Activated naive CD8-positive, alpha-beta T cell treated with anti-CD3 and anti-CD28 coated beads for 36 hours (primary cell): ENCODE data around the gene PRCD. TPM values are rescaled to one million over a fixed set of nuclear protein-coding genes. Genes with fewer than 3 reads are reported as not detected.

Experiments used
- DNase-seq: peaks from one replicate; pipeline ENCODE4 v3.0.0; 2021
- H3K27ac Mint-ChIP-seq: one replicate; pipeline ENCODE4 v1.8.0; 2022; ENCODE audit warnings: mild to moderate bottlenecking, moderate library complexity, mixed read lengths
- H3K27me3 Mint-ChIP-seq: one replicate; pipeline ENCODE4 v1.8.0; 2022; ENCODE audit warnings: mild to moderate bottlenecking, mixed read lengths
- H3K36me3 Mint-ChIP-seq: one replicate; pipeline ENCODE4 v1.8.0; 2021; ENCODE audit warnings: mild to moderate bottlenecking, mixed read lengths
- H3K4me1 Mint-ChIP-seq: one replicate; pipeline ENCODE4 v1.8.0; 2021; ENCODE audit warnings: mixed read lengths
- H3K4me3 Mint-ChIP-seq: one replicate; pipeline ENCODE4 v1.8.0; 2022; ENCODE audit warnings: mild to moderate bottlenecking, moderate library complexity, mixed read lengths
- H3K9me3 Mint-ChIP-seq: one replicate; pipeline ENCODE4 v1.8.0; 2022; ENCODE audit warnings: mixed read lengths
- total RNA-seq, 2 experiments: library from RNA; stranded (reverse); gene quantifications; one replicate each; pipeline ENCODE4 v1.2.3, GENCODE V29; 2021

Gene PRCD
- total RNA-seq, 2 experiments from 2014 or later = 0.36 to 0.66 TPM

GRCh38 chr17:76588182-76588581 lies 48.3 kb downstream of the PRCD start:
- peaks cover 4% of the 10 kb centered on the region for H3K4me1 Mint-ChIP-seq
- peaks cover 64% of the 10 kb centered on the region for H3K27me3 Mint-ChIP-seq
- no peak overlapping the region for H3K27ac Mint-ChIP-seq
- H3K4me3 Mint-ChIP-seq = no peak overlapping the region
- no peaks in the 10 kb centered on the region for H3K36me3 Mint-ChIP-seq
- H3K9me3 Mint-ChIP-seq = no peaks in the 10 kb centered on the region
- no peak for DNase-seq

GRCh38 chr17:76593384-76593826 lies 53.6 kb downstream of the PRCD start:
- Mint-ChIP-seq H3K36me3 (no peaks in the 10 kb centered on the region), H3K27me3 (peaks cover 30% of the 10 kb centered on the region), H3K4me1 (no peaks in the 10 kb centered on the region), H3K4me3 (no peak overlapping the region), H3K27ac (no peak overlapping the region), H3K9me3 (no peaks in the 10 kb centered on the region)
- no peak for DNase-seq

- Mint-ChIP-seq H3K27ac (no peak overlapping the region), H3K36me3 (no peaks in the 10 kb centered on the region), H3K9me3 (no peaks in the 10 kb centered on the region), H3K27me3 (peaks cover 28% of the 10 kb centered on the region), H3K4me1 (no peaks in the 10 kb centered on the region), H3K4me3 (no peak overlapping the region)
- DNase-seq = no peak
Observed at GRCh38 chr17:76593959-76594358, 54.1 kb downstream of the PRCD start.

- no peaks in the 10 kb centered on the region for H3K9me3 Mint-ChIP-seq
- peaks cover 21% of the 10 kb centered on the region for H3K27me3 Mint-ChIP-seq
- no peak overlapping the region for H3K27ac Mint-ChIP-seq
- H3K36me3 Mint-ChIP-seq = no peaks in the 10 kb centered on the region
- no peaks in the 10 kb centered on the region for H3K4me1 Mint-ChIP-seq
- no peak for DNase-seq
- no peak overlapping the region for H3K4me3 Mint-ChIP-seq
Observed at GRCh38 chr17:76594690-76595089, 54.8 kb downstream of the PRCD start.

Other genes with a start within 250 kb of the PRCD start
- gene QRICH2, start 231.8 kb upstream of the PRCD start, total RNA-seq = 1 to 10 TPM in 1 of 2 experiments, under 1 TPM in 1; 0.87 to 1.6 TPM
- gene PRPSAP1, start 186.1 kb upstream of the PRCD start, total RNA-seq = 10 to 100 TPM; 30.9 to 31.3 TPM
- 10 to 100 TPM; 10.9 to 12.0 TPM for gene SPHK1, start 155.4 kb upstream of the PRCD start, total RNA-seq
- gene UBE2O, start 86.9 kb upstream of the PRCD start, total RNA-seq = 10 to 100 TPM; 37.7 to 38.4 TPM
- gene AANAT, start 72.4 kb upstream of the PRCD start, total RNA-seq = under 1 TPM in 1 of 2 experiments, not detected in 1; 0.36 TPM
- gene RHBDF2, start 38.6 kb upstream of the PRCD start, total RNA-seq = 10 to 100 TPM; 20.7 to 22.2 TPM
- gene CYGB, start 2.3 kb upstream of the PRCD start, total RNA-seq = under 1 TPM; 0.33 to 0.62 TPM
- gene ST6GALNAC2, start 45.8 kb downstream of the PRCD start, total RNA-seq = not detected
- gene ST6GALNAC1, start 103.7 kb downstream of the PRCD start, total RNA-seq = not detected
- gene MXRA7, start 170.9 kb downstream of the PRCD start, total RNA-seq = 10 to 100 TPM; 13.7 to 14.8 TPM
- 10 to 100 TPM; 54.6 to 55.8 TPM for gene JMJD6, start 186.6 kb downstream of the PRCD start, total RNA-seq
- 10 to 100 TPM; 30.0 to 30.6 TPM for gene METTL23, start 186.8 kb downstream of the PRCD start, total RNA-seq
- 100 to 1,000 TPM; 549 to 571 TPM for gene SRSF2, start 197.3 kb downstream of the PRCD start, total RNA-seq
- gene MFSD11, start 198.1 kb downstream of the PRCD start, total RNA-seq = 10 to 100 TPM; 14.4 to 16.0 TPM